ENCODE data around the gene L1CAM. TPM values are rescaled to one million over a fixed set of nuclear protein-coding genes. Genes with fewer than 3 reads are reported as not detected.

The L1CAM gene
- total and polyA plus RNA-seq, 9 of the 15 experiments (the other 6 are each of a cell fraction or from before 2014, with no cell fraction given): 0.09 to 0.86 (median 0.26) TPM; not detected in 3

DNA sequence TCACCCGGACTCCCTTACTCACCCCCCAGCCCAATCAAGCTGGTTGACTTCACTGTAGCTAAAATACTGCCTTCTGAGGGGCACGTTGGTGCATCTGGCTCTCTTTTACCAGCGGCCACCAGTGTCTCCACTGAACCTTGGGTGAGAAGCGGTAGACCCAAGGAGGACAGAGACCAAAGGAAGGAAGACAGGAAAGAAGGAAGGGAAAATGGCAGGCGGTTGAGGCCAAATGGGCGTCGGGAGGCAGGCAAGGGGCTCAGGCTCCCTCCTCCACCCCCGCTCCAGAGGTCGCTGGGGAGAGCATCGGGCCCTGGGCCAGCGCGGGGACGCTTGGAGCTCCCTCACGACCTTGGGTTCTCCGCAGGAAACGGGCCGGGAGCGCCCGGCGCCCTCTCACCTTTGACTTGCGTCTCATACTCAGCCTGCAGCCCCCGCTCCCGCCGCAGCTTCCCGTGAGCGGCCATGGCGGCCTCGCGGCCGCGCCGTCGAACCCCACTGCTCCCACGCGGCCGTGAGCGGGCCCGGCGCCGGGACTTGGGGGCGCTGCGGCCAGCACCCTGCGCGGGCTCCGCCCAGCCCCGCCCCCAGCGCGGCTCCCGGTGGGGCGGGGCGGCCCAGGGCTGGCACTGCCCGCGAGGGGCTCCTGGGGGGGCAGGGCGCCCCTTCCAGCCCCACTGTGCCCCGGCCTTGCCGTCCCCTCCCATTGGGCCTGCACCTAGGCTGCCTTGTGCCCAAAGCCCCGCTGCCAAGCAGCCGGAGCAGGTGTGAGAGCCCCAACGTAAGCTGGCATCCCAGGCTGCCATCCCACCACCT is 40.0 kb upstream of the L1CAM start, which contains the start of gene ARHGAP4 (continued):
- TF ChIP-seq, protein P1, sequence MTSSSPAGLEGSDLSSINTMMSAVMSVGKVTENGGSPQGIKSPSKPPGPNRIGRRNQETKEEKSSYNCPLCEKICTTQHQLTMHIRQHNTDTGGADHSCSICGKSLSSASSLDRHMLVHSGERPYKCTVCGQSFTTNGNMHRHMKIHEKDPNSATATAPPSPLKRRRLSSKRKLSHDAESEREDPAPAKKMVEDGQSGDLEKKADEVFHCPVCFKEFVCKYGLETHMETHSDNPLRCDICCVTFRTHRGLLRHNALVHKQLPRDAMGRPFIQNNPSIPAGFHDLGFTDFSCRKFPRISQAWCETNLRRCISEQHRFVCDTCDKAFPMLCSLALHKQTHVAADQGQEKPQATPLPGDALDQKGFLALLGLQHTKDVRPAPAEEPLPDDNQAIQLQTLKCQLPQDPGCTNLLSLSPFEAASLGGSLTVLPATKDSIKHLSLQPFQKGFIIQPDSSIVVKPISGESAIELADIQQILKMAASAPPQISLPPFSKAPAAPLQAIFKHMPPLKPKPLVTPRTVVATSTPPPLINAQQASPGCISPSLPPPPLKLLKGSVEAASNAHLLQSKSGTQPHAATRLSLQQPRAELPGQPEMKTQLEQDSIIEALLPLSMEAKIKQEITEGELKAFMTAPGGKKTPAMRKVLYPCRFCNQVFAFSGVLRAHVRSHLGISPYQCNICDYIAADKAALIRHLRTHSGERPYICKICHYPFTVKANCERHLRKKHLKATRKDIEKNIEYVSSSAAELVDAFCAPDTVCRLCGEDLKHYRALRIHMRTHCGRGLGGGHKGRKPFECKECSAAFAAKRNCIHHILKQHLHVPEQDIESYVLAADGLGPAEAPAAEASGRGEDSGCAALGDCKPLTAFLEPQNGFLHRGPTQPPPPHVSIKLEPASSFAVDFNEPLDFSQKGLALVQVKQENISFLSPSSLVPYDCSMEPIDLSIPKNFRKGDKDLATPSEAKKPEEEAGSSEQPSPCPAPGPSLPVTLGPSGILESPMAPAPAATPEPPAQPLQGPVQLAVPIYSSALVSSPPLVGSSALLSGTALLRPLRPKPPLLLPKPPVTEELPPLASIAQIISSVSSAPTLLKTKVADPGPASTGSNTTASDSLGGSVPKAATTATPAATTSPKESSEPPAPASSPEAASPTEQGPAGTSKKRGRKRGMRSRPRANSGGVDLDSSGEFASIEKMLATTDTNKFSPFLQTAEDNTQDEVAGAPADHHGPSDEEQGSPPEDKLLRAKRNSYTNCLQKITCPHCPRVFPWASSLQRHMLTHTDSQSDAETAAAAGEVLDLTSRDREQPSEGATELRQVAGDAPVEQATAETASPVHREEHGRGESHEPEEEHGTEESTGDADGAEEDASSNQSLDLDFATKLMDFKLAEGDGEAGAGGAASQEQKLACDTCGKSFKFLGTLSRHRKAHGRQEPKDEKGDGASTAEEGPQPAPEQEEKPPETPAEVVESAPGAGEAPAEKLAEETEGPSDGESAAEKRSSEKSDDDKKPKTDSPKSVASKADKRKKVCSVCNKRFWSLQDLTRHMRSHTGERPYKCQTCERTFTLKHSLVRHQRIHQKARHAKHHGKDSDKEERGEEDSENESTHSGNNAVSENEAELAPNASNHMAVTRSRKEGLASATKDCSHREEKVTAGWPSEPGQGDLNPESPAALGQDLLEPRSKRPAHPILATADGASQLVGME (CRISPR knock-in tag; IDR thresholded peaks at IDR 0.05): no peak
- no peak for TF ChIP-seq NFE2 (IDR thresholded peaks at IDR 0.05; ENCODE audit: low read depth)
- no peak for TF ChIP-seq ZNF408 (CRISPR knock-in tag; IDR thresholded peaks at IDR 0.05; ENCODE audit: low read depth)
- TF ChIP-seq SMAD4 (CRISPR knock-in tag; conservative IDR thresholded peaks at IDR 0.05): peak; percentile 72
- no peak for TF ChIP-seq GABPA (tag; conservative IDR thresholded peaks at IDR 0.05; ENCODE audit: low read depth)
- no peak for TF ChIP-seq ZEB2 (IDR thresholded peaks at IDR 0.05)
- peak; percentile 79 for TF ChIP-seq ZFX (CRISPR knock-in tag; IDR thresholded peaks at IDR 0.05)
- TF ChIP-seq HNRNPLL (IDR thresholded peaks at IDR 0.05; ENCODE audit: low read depth, low read length, poor library complexity, severe bottlenecking): peak; percentile 50
- TF ChIP-seq, protein P2, sequence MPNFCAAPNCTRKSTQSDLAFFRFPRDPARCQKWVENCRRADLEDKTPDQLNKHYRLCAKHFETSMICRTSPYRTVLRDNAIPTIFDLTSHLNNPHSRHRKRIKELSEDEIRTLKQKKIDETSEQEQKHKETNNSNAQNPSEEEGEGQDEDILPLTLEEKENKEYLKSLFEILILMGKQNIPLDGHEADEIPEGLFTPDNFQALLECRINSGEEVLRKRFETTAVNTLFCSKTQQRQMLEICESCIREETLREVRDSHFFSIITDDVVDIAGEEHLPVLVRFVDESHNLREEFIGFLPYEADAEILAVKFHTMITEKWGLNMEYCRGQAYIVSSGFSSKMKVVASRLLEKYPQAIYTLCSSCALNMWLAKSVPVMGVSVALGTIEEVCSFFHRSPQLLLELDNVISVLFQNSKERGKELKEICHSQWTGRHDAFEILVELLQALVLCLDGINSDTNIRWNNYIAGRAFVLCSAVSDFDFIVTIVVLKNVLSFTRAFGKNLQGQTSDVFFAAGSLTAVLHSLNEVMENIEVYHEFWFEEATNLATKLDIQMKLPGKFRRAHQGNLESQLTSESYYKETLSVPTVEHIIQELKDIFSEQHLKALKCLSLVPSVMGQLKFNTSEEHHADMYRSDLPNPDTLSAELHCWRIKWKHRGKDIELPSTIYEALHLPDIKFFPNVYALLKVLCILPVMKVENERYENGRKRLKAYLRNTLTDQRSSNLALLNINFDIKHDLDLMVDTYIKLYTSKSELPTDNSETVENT (CRISPR knock-in tag; IDR thresholded peaks at IDR 0.05): no peak
- TF ChIP-seq SPI1 (IDR thresholded peaks at IDR 0.05; ENCODE audit: borderline replicate concordance, low read depth, low read length): 0 out of 2 replicates have a peak, but pooled peaks have one; percentile 2
- TF ChIP-seq ETV6 (IDR thresholded peaks at IDR 0.05; ENCODE audit: borderline replicate concordance in 1 of 2, low read depth in 2 of 2, low read length in 1 of 2): no peak
- no peak for TF ChIP-seq ETV6 (CRISPR knock-in tag; IDR thresholded peaks at IDR 0.05; ENCODE audit: borderline replicate concordance)
- TF ChIP-seq POLR3A (IDR thresholded peaks at IDR 0.05; ENCODE audit: borderline replicate concordance, extremely low read depth, insufficient read depth, insufficient read length): no peak
- TF ChIP-seq CBFB (CRISPR knock-in tag; IDR thresholded peaks at IDR 0.05): no peak
- no peak for TF ChIP-seq MAFG (tag; conservative IDR thresholded peaks at IDR 0.05)
- TF ChIP-seq, protein P3, sequence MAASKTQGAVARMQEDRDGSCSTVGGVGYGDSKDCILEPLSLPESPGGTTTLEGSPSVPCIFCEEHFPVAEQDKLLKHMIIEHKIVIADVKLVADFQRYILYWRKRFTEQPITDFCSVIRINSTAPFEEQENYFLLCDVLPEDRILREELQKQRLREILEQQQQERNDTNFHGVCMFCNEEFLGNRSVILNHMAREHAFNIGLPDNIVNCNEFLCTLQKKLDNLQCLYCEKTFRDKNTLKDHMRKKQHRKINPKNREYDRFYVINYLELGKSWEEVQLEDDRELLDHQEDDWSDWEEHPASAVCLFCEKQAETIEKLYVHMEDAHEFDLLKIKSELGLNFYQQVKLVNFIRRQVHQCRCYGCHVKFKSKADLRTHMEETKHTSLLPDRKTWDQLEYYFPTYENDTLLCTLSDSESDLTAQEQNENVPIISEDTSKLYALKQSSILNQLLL (CRISPR knock-in tag; IDR thresholded peaks at IDR 0.05; ENCODE audit: borderline replicate concordance): no peak
- no peak for TF ChIP-seq BHLHE40 (IDR thresholded peaks at IDR 0.05; ENCODE audit: low read length)
- peak; percentile 24 for TF ChIP-seq TAF9B (IDR thresholded peaks at IDR 0.05; ENCODE audit: partially characterized antibody)
- TF ChIP-seq ZNF431 (CRISPR knock-in tag; IDR thresholded peaks at IDR 0.05): 0 out of 2 replicates have a peak, but pooled peaks have one; percentile 40

Measured in K562 (cell line).